Activated CD8-positive, alpha-beta memory T cell treated with anti-CD3 and anti-CD28 coated beads for 24 hours (primary cell): Measurements from ENCODE around the gene ZCCHC7.
"Not testable (repeated sequence)": the region's sequence is repeated elsewhere in the genome, so short reads cannot be mapped to it uniquely, and the experiment has no call there.

Experiments used
- DNase-seq: peaks from one replicate; pipeline ENCODE4 v3.0.0-alpha.2; 2020

Gene ZCCHC7

DNA sequence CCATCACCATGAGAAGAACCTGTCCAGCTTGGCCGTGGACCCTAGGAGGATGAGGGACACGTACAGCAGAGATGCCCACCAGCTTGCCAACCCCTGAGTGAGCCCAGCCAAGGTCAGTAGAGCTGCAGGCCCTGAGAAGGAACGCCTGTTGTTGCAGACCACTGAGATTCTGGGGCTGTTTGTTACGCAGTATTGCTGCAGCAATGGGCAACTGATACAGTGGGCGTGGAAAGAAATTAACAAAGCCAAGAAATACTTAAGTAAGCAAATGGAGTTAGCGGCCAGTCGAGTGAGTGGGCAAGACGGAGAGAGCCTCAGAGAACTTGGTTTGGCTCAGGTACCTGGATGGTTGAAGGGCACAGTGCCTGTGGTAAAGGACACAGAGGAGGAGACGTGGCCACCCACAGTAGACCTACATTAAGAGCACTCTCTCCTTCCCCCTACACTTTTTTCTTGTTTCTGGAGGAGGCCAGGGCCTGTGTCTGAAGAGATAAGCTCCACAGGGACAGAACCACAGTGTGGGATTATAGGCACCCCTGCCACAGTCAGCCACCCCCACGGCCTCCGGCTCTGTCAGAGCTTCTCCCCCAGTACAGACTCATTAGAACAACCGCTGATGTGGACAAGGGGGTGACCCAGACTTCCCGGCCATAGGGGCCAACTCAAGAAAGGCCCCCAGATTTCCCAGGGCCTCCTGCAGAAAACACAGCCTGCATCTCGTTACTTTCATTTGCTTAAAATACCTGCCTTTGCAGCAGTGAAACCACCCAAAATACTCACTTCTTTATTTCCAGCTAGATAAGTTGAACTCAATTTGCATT lies 262.0 kb downstream of the ZCCHC7 start:
- no peak for DNase-seq

DNA sequence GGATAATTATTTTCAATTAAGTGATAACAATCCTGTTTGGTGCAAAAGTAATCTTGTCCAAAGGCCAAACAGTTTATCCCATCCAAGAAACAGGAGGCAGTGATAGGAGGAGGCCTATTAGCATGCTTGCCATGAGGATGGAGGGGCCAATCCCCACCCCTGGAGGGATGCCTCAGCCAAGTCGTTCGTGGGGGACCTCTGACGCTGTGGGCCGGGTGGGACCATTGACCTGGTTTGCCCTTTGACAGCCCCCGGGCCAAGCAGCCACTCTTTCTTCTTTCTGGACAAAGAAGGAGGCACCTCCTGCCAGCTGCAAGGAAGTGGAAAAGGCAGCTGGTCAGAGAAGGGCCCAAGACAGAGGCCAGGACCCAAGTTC lies 262.6 kb downstream of the ZCCHC7 start:
- no peak for DNase-seq

DNA sequence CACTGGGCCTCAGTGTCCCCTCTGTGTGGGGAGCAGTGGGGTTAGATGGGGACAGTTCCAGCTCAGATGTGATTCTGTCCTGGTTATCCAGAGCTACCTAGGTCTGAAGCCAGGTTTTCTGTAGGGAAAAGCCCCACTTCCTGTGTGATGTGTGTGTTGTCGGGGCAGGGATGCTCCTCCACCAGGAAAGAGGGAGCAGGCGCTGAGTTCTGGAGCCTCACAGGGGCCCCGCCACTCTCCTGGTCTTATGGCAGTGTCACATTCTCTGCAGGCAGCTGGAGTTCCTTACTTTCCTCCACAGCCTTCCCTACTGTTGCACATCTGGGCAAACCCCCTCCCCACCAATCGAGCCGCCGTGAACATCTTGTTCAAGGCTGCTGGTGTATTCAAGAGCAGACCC lies 263.0 kb downstream of the ZCCHC7 start:
- no peak for DNase-seq

- no peak for DNase-seq
Observed at GRCh38 chr9:37383876-37384746, 263.7 kb downstream of the ZCCHC7 start.

GRCh38 chr9:37385286-37385685 lies 264.9 kb downstream of the ZCCHC7 start:
- DNase-seq = no peak

GRCh38 chr9:37386988-37387387 lies 266.6 kb downstream of the ZCCHC7 start:
- no peak for DNase-seq

DNA sequence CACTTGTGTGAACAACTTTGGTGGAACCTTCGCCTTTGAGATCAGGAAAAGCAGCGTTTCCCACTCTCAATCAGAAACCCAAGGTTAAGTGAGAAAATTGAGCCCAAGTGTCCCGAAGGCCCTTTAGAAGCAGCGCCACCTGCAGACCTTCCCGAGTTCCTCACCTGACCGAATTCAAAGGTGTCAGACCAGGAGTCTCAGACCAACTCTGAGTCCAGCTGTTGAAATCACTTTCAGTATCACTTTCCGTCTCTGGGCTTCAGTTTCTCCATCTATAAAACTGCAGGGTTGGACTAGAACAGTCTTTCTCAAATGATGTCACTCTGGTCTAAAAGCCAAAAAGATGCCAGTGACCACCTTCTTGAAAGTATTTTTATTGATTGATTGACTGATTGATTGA lies 270.4 kb downstream of the ZCCHC7 start:
- DNase-seq = no peak

DNA sequence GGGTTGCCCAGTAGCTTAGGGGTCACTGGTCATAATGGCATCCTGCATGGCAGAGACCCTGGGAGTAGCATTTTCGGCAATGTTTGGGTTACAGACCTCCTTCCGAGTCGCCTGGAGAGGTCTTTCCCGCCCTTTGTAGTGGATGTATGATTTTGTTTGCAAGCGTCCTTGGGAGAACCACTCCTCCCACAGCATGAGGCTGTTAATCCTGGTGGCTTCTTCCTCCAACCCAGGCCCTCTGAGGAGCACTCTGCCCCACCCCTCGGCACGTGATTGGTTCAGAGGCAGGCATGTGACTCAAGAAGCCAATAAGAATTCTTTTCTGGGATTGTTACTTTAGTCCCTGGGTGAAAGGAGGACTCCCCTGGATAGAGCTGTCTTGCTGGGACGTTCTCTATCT lies 271.9 kb downstream of the ZCCHC7 start:
- no peak for DNase-seq

DNA sequence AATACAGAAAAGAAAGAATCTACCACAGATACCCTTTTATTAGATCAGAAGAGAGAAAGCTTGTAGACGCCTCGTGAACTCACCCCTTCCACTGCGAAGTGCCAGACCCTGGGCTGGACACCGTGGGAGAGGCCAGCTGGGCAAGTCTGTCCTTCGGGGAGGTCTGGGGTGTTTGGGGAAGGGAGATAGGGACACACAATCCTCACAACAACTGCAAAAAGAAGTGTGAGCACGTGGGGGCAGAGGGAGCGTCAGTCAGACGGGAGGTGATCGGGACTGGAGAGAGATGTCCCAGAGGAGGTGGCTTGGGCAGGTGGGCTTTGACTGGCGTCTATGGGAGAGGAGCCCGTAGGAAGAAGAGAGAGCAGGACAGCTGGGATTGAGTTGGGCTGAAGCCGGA lies 274.9 kb downstream of the ZCCHC7 start:
- DNase-seq = no peak

DNA sequence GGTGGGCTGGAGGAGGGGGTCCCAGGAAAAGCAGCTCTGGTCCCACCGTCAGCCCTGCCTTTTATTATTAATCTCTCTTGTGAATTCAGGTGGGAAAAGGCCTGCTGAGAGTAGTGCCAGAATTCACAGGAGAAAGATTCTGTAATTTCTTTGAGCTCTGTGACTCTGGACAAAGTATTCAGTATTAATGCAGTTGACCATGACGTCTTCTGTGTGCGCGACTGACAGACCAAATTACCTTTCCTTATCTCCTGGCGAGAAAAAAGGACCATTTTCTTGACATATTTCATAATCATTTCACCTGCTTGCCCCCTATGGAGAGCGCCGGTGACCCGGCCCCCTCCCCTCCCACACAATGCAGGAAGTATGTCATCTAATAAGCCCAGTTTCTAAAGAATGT lies 275.3 kb downstream of the ZCCHC7 start:
- no peak for DNase-seq

- DNase-seq = not testable (repeated sequence)
Observed at GRCh38 chr9:37397948-37398347, 277.6 kb downstream of the ZCCHC7 start.

- no peak for DNase-seq
Observed at GRCh38 chr9:37398464-37399025, 278.2 kb downstream of the ZCCHC7 start.

- DNase-seq = no peak
Observed at GRCh38 chr9:37399336-37399735, 279.0 kb downstream of the ZCCHC7 start.

GRCh38 chr9:37404590-37404989 lies 284.2 kb downstream of the ZCCHC7 start:
- no peak for DNase-seq

GRCh38 chr9:37405350-37405749 lies 285.0 kb downstream of the ZCCHC7 start:
- no peak for DNase-seq

DNA sequence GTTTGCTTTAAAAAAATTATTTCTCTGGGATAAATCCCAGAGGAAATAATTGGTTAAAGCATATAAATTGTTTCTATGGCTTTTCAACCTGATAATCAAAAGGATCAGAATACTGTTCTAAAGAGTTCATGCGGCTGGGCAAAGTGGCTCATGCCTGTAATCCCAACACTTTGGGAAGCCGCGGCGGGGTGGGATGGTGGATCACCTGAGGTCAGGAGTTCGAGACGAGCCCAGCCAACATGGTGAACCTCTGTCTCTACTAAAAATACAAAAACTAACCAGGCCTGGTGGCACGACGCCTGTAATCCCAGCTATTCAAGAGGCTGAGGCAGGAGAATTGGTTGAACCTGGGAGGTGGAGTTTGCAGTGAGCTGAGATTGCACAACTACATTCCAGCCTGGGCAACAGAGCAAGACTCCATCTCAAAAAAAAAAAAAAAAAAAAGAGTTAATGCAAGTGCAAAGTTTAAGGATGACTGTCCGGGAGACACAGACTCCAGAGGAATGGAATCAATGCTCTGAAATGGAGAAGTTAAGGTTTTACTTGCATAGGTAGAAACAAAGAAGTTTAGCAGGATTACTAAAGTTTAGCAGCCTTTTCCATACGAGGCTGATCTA lies 285.5 kb downstream of the ZCCHC7 start:
- no peak for DNase-seq

- no peak for DNase-seq
Observed at GRCh38 chr9:37406603-37407401, 286.4 kb downstream of the ZCCHC7 start.

DNA sequence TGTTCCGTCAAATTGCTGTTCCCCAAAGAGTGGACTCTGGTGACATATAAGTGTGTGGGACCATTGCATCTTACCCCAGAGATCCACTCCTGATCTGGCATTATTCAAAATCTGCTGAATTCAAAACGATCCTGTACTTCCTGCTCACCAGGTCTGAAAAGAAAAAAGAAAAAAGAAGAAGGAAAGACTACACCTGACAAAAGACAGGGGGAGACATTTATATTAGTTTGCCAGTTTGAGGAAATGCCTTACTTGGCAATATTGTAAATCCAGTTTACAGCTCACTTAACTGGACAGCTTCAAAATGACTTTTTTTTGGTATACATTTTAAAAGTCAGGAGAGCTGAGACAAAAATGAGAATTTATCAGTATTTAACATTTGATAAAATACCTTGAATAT lies 287.1 kb downstream of the ZCCHC7 start:
- no peak for DNase-seq
